Measurements from ENCODE around the gene PTPRT. TPM values are rescaled to one million over a fixed set of nuclear protein-coding genes. Genes with fewer than 3 reads are reported as not detected.

The PTPRT gene
- total RNA-seq, 1 experiment from 2014 or later: not detected

DNA sequence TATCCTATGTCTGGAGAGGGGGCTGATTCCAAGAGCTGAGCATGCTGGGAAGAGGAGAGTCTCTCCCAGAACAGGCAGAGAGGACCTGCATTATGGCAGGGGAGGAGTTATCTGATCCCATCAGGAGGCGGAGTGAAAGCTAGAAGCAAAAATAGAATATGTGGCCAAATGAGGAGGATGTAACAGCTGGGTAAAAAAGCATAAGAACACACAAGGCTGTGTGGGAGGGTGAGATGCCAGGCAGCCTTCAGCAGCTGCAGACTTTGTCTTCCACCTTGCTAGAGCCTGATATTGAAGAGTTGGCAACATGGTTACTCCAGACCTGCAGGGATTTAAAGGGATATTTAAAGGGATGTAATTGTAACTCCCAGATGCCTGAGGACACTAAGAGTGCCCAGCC, 167.1 kb downstream of the PTPRT start:
- Histone ChIP-seq H3K9me3 (ENCODE audit: control insufficient read depth, insufficient read depth, low read depth, low read length) (no peaks in the 10 kb centered on the region), H3K27me3 (ENCODE audit: control insufficient read depth, insufficient read depth, low read length) (no peaks in the 10 kb centered on the region), H3K36me3 (ENCODE audit: control insufficient read depth, insufficient read depth, low read length) (no peaks in the 10 kb centered on the region), H3K4me3 (ENCODE audit: low read depth in 2 of 2, low read length in 2 of 2) (no peak overlapping the region), H3K27ac (ENCODE audit: low read length) (no peak overlapping the region), H3K4me1 (ENCODE audit: control insufficient read depth, insufficient read depth, low read length) (no peaks in the 10 kb centered on the region)
- in situ Hi-C loops (cut with HindIII; ENCODE audit: low pct_unique_long_range_greater_than_20kb, low sequenced_read_pairs): no loop called here
- BruUV-seq (replicated peaks): no TSS peak
- DNase-seq (ENCODE audit: low read depth, low spot score): no peak
- TF ChIP-seq POLR2AphosphoS5 (IDR thresholded peaks at IDR 0.05; ENCODE audit: low read depth, low read length) (no peak), SIN3A (IDR thresholded peaks at IDR 0.05; ENCODE audit: borderline replicate concordance, insufficient read depth, low read depth, low read length) (no peak), TCF7L2 (IDR thresholded peaks at IDR 0.05; ENCODE audit: low read depth, low read length) (no peak)
- TF ChIP-seq, protein P1, sequence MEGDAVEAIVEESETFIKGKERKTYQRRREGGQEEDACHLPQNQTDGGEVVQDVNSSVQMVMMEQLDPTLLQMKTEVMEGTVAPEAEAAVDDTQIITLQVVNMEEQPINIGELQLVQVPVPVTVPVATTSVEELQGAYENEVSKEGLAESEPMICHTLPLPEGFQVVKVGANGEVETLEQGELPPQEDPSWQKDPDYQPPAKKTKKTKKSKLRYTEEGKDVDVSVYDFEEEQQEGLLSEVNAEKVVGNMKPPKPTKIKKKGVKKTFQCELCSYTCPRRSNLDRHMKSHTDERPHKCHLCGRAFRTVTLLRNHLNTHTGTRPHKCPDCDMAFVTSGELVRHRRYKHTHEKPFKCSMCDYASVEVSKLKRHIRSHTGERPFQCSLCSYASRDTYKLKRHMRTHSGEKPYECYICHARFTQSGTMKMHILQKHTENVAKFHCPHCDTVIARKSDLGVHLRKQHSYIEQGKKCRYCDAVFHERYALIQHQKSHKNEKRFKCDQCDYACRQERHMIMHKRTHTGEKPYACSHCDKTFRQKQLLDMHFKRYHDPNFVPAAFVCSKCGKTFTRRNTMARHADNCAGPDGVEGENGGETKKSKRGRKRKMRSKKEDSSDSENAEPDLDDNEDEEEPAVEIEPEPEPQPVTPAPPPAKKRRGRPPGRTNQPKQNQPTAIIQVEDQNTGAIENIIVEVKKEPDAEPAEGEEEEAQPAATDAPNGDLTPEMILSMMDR (IDR thresholded peaks at IDR 0.05): no peak
- TF ChIP-seq, protein P2, sequence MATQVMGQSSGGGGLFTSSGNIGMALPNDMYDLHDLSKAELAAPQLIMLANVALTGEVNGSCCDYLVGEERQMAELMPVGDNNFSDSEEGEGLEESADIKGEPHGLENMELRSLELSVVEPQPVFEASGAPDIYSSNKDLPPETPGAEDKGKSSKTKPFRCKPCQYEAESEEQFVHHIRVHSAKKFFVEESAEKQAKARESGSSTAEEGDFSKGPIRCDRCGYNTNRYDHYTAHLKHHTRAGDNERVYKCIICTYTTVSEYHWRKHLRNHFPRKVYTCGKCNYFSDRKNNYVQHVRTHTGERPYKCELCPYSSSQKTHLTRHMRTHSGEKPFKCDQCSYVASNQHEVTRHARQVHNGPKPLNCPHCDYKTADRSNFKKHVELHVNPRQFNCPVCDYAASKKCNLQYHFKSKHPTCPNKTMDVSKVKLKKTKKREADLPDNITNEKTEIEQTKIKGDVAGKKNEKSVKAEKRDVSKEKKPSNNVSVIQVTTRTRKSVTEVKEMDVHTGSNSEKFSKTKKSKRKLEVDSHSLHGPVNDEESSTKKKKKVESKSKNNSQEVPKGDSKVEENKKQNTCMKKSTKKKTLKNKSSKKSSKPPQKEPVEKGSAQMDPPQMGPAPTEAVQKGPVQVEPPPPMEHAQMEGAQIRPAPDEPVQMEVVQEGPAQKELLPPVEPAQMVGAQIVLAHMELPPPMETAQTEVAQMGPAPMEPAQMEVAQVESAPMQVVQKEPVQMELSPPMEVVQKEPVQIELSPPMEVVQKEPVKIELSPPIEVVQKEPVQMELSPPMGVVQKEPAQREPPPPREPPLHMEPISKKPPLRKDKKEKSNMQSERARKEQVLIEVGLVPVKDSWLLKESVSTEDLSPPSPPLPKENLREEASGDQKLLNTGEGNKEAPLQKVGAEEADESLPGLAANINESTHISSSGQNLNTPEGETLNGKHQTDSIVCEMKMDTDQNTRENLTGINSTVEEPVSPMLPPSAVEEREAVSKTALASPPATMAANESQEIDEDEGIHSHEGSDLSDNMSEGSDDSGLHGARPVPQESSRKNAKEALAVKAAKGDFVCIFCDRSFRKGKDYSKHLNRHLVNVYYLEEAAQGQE (IDR thresholded peaks at IDR 0.05; ENCODE audit: insufficient read depth in 1 of 2, low read depth in 2 of 2, low read length in 1 of 2): no peak
- ChIA-PET CTCF (no interaction called here), POLR2A (no interaction called here)
- no peak for ATAC-seq
- intact Hi-C loops (cut with micrococcal nuclease; ENCODE audit: unreplicated experiment): no loop called here

DNA sequence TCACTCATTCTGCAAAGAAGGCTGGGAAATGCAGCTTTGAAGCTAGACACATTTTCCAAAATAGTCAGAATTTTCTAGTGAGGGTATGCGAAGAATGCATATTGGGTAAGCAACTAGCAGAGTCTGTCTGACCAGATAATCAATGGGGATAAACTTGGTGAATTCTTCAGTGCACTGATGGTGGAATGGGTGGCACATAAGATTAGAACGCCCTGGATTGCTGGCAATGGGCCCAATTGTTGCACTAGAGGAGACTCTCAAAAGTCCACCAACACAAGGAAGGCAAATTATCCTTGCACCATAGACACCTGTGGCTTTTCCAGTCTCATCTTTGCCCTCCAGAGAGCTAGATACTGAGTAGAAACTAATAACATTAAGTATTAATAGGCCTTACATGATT, 167.6 kb downstream of the PTPRT start:
- H3K36me3 ChIP-seq (ENCODE audit: control insufficient read depth, insufficient read depth, low read length): no peaks in the 10 kb centered on the region
- ATAC-seq: no peak
- CTCF ChIA-PET: no interaction called here
- no peak for DNase-seq (ENCODE audit: low read depth, low spot score)
- TF ChIP-seq, protein P1 (IDR thresholded peaks at IDR 0.05): no peak
- TF ChIP-seq, protein P2 (IDR thresholded peaks at IDR 0.05; ENCODE audit: insufficient read depth in 1 of 2, low read depth in 2 of 2, low read length in 1 of 2): no peak
- TF ChIP-seq SIN3A (IDR thresholded peaks at IDR 0.05; ENCODE audit: borderline replicate concordance, insufficient read depth, low read depth, low read length): no peak
- no peak for TF ChIP-seq TCF7L2 (IDR thresholded peaks at IDR 0.05; ENCODE audit: low read depth, low read length)
- no peak for TF ChIP-seq POLR2AphosphoS5 (IDR thresholded peaks at IDR 0.05; ENCODE audit: low read depth, low read length)
- no peak overlapping the region for H3K27ac ChIP-seq (ENCODE audit: low read length)
- intact Hi-C loops (cut with micrococcal nuclease; ENCODE audit: unreplicated experiment): no loop called here
- H3K4me1 ChIP-seq (ENCODE audit: control insufficient read depth, insufficient read depth, low read length): no peaks in the 10 kb centered on the region
- H3K4me3 ChIP-seq (ENCODE audit: low read depth in 2 of 2, low read length in 2 of 2): no peak overlapping the region
- no peaks in the 10 kb centered on the region for H3K9me3 ChIP-seq (ENCODE audit: control insufficient read depth, insufficient read depth, low read depth, low read length)
- no TSS peak for BruUV-seq (replicated peaks)
- in situ Hi-C loops (cut with HindIII; ENCODE audit: low pct_unique_long_range_greater_than_20kb, low sequenced_read_pairs): no loop called here
- H3K27me3 ChIP-seq (ENCODE audit: control insufficient read depth, insufficient read depth, low read length): no peaks in the 10 kb centered on the region
- POLR2A ChIA-PET: no interaction called here

Data from Panc1 (cell line).